Lower leg skin (tissue), 3 donors: Measurements from ENCODE around the gene FBXO8.

Experiments used
- POLR2A ChIP-seq, 2 donors: fragments of 450-650 bp; IDR thresholded peaks; one replicate each; pipeline ENCODE4 v1.6.1; 2016 to 2017; ENCODE audit warnings: antibody characterized with exemption in 2 of 2, mild to moderate bottlenecking in 1 of 2, moderate library complexity in 1 of 2
- TF ChIP-seq, protein P1 (sequence below), 3 donors: fragments of 450-650 bp; IDR thresholded peaks; one replicate each; pipeline ENCODE4 v1.5.1; 2016; ENCODE audit warnings: antibody characterized with exemption in 3 of 3, mild to moderate bottlenecking in 3 of 3, moderate library complexity in 2 of 3

DNA sequence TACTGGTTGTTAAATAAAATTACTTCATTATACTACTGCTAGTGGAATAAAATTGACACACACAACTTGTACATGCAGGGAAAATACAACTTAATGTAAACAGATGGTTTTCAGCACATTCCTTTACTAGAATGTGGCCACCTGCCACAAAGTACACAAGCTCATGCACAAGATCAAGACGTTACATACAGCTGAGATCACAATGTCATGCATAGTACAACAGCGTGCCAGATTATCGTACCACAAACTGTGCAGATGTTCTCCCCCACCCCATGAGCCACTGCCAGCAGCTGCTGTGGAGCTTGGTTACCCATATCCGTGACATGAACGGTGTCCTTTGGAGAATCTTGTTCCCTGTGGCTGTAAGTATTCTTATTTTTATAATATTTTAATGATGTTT lies 27.7 kb downstream of the FBXO8 start:
- TF ChIP-seq, protein P1, sequence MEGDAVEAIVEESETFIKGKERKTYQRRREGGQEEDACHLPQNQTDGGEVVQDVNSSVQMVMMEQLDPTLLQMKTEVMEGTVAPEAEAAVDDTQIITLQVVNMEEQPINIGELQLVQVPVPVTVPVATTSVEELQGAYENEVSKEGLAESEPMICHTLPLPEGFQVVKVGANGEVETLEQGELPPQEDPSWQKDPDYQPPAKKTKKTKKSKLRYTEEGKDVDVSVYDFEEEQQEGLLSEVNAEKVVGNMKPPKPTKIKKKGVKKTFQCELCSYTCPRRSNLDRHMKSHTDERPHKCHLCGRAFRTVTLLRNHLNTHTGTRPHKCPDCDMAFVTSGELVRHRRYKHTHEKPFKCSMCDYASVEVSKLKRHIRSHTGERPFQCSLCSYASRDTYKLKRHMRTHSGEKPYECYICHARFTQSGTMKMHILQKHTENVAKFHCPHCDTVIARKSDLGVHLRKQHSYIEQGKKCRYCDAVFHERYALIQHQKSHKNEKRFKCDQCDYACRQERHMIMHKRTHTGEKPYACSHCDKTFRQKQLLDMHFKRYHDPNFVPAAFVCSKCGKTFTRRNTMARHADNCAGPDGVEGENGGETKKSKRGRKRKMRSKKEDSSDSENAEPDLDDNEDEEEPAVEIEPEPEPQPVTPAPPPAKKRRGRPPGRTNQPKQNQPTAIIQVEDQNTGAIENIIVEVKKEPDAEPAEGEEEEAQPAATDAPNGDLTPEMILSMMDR (IDR thresholded peaks at IDR 0.05), result no peak
- no peak for TF ChIP-seq POLR2A (IDR thresholded peaks at IDR 0.05)
